Activated CD4-positive, alpha-beta T cell treated with anti-CD3 and anti-CD28 coated beads for 4 hours (primary cell): ENCODE measurements around the gene IL18BP.

Source experiments
- DNase-seq, 2 donors: peaks; one replicate each; pipeline ENCODE4 v3.0.0-alpha.2; 2020

The IL18BP gene

DNA sequence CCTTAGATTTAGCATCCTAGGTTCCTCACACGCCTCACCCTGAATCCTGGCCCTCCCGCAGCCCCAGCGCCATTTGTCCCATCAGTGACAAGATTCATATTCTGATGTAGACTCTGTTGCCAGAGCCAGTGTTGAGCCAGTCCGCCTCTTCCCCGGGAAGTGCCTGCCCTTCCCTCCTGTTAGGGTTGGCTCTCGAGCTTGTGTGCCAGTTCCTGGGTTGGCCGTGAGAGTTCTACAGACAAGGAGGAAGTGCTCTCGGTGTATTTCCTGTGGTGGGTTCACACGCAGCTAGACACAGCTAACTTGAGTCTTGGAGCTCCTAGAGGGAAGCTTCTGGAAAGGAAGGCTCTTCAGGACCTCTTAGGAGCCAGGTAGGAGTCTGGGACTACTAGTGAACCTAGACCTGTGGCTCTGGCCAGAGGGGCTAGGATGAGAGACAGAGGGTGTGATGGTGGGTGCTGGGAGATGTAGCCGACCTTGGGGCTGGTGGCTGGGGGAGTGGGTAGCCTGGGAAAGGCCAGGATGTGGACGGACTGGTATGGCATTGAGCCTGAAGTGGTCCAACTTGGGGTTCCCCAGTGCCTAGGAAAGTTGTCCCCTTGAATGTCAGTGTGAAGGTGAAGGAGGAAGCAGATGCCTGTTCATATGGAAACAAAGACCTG, at the start of gene IL18BP:
Gene IL18BP (plus strand): TSS at position 261 of the 662 bp plus-strand sequence. CDS start 1,076 bp downstream, outside the sequence.
- DNase-seq: peak in 1 of 2 donors; percentile 20

- DNase-seq: no peak
Observed at GRCh38 chr11:71949034-71949433, 49.7 kb upstream of the IL18BP start.

- DNase-seq: no peak
Observed at GRCh38 chr11:71951741-71952310, 46.9 kb upstream of the IL18BP start.

GRCh38 chr11:71955898-71956456, 42.7 kb upstream of the IL18BP start:
- no peak for DNase-seq

- DNase-seq: no peak
Observed at GRCh38 chr11:71962428-71963038, 36.2 kb upstream of the IL18BP start.

DNA sequence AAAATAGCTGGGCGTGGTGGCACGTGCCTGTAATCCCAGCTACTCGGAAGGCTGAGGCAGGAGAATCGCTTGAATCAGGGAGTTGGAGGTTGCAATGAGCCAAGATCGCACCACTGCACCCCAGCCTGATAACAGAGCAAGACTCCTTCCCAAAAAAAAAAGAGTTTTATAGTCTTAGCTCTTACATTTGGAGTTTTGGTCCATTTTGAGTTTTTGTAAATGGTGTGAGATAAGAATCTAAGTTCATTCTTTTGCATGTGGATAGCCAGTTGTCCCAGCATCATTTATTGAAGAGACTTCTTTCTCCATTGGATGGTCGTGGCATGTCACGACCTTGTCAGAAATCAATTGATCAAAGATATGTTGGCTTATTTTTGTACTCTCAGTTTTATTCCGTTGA, 35.2 kb upstream of the IL18BP start:
- no peak for DNase-seq

GRCh38 chr11:71964641-71965040, 34.1 kb upstream of the IL18BP start:
- no peak for DNase-seq

- DNase-seq: no peak
Observed at GRCh38 chr11:71971680-71972079, 27.0 kb upstream of the IL18BP start.

GRCh38 chr11:71976551-71976950, 22.2 kb upstream of the IL18BP start:
- no peak for DNase-seq

GRCh38 chr11:71977090-71977489, 21.6 kb upstream of the IL18BP start:
- DNase-seq: no peak

- DNase-seq: peak; percentile 23 to 61
Observed at GRCh38 chr11:71977743-71978418, 20.8 kb upstream of the IL18BP start.

GRCh38 chr11:71979094-71979493, 19.6 kb upstream of the IL18BP start:
- no peak for DNase-seq

DNA sequence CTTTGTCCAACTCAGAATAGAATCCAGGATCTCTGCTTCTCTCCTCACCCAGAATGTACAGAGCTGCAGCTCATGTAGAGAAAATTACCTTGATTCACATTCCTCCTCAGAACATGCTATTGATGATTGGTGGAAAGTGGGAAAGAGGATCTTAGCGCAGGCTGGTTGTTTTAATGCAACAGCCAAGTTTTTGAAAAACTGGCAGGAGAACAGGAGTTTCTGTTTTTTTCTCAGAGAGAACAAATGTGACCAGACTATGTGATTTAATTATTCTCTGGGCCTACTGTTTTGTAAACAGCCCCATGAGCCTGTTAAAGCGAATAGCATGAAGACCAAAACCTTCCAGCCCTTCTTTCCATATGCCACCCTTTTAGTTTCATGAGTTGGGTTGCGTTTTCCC, 19.1 kb upstream of the IL18BP start:
- DNase-seq: no peak

DNA sequence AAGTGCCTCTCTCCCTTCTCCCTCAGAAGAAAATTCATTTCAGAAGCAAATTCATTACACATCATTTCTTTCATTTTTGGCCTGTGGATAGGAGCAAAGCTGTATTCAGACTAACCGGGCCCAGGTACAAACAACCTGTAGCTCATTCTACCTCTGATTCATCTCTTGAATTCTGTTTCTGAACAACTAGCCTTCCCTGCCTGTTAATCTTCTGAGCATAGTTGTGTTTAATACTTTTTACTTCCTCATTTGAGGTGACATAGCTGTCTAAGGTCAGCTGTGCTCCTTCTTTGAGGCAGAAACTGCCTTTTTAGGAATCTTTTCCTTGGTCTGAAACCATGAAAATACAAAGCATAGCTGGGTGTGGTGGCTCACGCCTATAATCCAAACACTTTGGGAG, 12.6 kb upstream of the IL18BP start:
- no peak for DNase-seq

GRCh38 chr11:71987521-71987920, 11.2 kb upstream of the IL18BP start:
- DNase-seq: no peak

GRCh38 chr11:71988050-71988449, 10.7 kb upstream of the IL18BP start:
- DNase-seq: no peak

- DNase-seq: no peak
Observed at GRCh38 chr11:71990701-71991100, 8.0 kb upstream of the IL18BP start.

DNA sequence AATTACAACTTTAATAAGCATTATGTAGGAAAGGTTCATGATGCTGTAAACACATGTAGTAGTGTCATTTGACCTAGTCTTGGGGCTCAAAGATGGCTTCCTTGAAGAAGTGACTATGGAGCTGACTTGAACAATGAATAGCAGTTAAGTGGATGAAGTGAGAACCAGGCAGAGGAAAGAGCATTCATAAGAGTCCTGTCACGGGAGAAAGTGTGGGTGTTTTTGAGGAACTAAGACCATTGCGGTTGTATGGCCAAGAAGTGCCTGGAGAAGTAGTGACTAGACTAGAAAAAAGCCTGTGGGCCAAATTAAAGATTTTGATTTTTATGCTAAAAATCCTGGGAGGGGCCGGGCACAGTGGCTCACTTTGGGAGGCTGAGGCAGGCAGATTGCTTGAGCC, 7.2 kb upstream of the IL18BP start:
- no peak for DNase-seq

DNA sequence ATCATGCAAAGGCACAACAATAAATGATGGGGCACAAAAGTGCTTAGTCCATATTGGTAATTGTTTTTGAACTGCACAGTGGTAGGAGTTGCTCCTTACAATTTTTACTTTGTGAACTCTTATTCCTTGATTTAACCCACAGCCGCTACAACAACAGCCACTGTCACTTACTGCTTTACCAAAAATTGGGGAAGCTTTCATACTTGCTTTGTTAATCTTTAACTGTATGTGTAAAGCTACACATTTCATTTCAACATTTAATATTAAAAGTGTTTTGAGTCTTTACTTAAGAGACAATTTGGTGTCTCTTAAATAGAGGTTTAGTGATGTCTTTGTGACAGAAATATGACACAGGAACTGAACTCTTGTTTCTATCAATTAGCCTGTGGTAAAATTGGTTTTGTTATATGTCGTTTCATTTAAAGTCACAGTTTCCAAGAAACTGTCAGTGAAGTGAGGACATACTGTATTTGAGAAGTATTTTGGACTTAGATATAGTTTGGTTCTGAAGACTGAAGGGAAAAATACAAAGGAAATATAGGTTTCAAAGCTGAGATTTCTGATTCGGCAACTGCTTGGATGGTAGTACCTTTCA, 6.5 kb upstream of the IL18BP start:
- no peak for DNase-seq

DNA sequence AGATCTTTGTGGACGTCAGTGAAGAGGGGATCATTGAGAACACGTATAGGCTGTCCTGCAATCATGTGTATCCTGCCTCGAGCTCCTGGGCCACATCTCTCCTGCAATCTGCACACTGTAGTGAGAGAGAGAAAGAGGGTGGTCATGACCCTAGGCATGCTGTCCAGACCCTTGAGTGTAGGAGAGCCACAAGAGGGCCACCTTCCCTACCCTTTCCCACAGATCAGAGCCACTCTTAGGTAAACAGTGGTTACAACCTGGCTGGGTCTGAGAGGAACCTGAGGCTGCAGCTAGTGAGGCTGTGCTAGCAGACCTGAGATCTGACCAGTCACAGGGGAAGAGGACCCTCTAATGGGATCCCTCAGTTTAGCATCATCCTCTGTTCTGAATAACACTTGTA, 3.9 kb upstream of the IL18BP start:
- DNase-seq: no peak

- DNase-seq: no peak
Observed at GRCh38 chr11:71995726-71996291, 2.9 kb upstream of the IL18BP start.

DNA sequence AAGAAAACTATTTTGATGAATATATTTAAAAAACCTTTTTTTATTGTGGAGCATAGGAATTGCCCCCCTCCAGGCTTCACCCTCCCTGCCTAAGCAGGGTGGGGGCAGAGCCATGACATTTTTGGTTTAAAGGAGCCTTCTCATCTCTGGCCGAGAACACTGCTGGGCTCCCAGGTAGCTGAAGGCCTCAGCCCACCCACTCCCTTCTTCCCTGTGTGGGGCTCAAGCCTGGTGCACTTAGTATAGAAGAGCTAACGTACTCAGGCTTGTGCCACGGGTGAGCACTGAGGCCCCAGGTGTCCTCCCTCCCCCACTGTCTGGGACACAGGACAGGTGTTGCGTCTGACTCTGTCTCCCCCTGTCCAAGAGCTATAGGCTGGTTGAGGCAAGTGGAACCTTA, 2.2 kb upstream of the IL18BP start:
- no peak for DNase-seq

DNA sequence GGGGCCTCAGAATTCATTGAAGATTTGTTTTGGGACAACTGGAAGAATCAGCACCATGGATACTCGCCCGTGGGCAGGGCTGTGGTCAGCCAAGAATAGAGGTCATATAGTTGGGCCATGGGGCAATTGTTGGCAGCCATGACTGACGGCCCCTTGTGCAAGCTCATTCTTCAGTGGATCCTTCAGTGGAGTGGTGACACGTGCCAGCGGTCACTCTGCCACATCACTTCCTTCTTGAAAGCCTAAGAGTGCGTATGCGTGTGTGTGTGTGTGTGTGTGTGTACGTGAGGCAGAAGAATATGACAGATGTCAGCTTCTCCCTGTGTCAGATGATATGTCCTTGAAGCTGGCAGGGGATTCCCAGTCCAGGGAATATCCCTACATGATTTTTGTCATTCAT, 1.8 kb upstream of the IL18BP start:
- no peak for DNase-seq
